ENCODE data around the gene FCHO1. TPM values are rescaled to one million over a fixed set of nuclear protein-coding genes. Genes with fewer than 3 reads are reported as not detected.

FCHO1 gene
- total RNA-seq, 1 donor from 2014 or later, result 0.71 TPM

DNA sequence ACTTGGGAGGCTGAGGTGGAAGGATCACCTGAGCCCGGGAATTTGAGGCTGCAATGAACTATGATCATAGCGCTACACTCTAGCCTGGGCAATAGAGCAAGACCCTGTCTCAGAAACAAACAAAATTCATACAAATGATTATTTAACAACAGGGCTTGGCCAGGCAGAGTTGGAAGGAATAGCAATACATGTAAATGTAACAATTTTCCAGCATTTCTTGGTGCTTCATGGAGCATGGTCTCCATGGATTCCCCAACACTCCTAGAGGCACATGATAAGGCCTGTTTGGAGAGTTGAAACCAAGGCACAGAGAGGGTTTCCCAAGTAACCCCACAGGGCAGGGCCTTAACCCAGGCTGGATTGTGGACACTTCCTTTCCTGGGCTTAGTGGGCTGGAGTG lies 59.8 kb downstream of the FCHO1 start:
- Histone ChIP-seq H3K27me3 (ENCODE audit: low read depth) (peaks cover 96% of the 10 kb centered on the region), H3K4me3 (no peak overlapping the region), H3K4me1 (no peaks in the 10 kb centered on the region), H3K27ac (replicated peaks) (no peak overlapping the region), H3K9me3 (replicated peaks) (peaks cover 9% of the 10 kb centered on the region), H3K36me3 (no peaks in the 10 kb centered on the region)
- TF ChIP-seq, protein P1, sequence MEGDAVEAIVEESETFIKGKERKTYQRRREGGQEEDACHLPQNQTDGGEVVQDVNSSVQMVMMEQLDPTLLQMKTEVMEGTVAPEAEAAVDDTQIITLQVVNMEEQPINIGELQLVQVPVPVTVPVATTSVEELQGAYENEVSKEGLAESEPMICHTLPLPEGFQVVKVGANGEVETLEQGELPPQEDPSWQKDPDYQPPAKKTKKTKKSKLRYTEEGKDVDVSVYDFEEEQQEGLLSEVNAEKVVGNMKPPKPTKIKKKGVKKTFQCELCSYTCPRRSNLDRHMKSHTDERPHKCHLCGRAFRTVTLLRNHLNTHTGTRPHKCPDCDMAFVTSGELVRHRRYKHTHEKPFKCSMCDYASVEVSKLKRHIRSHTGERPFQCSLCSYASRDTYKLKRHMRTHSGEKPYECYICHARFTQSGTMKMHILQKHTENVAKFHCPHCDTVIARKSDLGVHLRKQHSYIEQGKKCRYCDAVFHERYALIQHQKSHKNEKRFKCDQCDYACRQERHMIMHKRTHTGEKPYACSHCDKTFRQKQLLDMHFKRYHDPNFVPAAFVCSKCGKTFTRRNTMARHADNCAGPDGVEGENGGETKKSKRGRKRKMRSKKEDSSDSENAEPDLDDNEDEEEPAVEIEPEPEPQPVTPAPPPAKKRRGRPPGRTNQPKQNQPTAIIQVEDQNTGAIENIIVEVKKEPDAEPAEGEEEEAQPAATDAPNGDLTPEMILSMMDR (IDR thresholded peaks at IDR 0.05; ENCODE audit: borderline replicate concordance), result no peak
- intact Hi-C loops (cut with micrococcal nuclease), result no loop called here
- DNase-seq, result no peak

DNA sequence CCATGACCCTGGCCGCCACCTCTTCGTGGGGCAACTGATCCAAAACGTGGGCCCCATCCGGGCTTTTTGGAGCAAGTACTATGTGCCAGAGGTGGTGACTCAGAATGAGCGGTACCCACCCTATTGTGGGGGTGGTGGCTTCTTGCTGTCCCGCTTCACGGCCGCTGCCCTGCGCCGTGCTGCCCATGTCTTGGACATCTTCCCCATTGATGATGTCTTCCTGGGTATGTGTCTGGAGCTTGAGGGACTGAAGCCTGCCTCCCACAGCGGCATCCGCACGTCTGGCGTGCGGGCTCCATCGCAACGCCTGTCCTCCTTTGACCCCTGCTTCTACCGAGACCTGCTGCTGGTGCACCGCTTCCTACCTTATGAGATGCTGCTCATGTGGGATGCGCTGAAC lies 60.4 kb downstream of the FCHO1 start:
- intact Hi-C loops (cut with micrococcal nuclease), result no loop called here
- Histone ChIP-seq H3K36me3 (no peaks in the 10 kb centered on the region), H3K9me3 (replicated peaks) (peaks cover 9% of the 10 kb centered on the region), H3K4me1 (no peaks in the 10 kb centered on the region), H3K4me3 (no peak overlapping the region), H3K27me3 (ENCODE audit: low read depth) (peaks cover 96% of the 10 kb centered on the region), H3K27ac (replicated peaks) (no peak overlapping the region)
- DNase-seq, result no peak
- TF ChIP-seq, protein P1 (IDR thresholded peaks at IDR 0.05; ENCODE audit: borderline replicate concordance), result no peak

DNA sequence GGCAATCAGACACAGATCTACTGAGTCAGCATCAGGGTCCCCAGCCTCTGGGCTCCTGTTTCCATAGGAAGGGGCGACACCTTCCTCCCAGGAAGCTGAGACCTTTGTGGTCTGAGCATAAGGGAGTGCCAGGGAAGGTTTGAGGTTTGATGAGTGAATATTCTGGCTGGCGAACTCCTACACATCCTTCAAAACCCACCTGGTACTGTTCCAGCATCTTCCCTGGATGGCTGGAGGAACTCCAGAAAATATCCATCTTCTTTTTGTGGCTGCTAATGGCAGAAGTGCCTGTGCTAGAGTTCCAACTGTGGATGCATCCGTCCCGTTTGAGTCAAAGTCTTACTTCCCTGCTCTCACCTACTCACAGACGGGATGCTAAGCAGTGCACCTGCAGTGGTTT lies 60.8 kb downstream of the FCHO1 start:
- Histone ChIP-seq H3K9me3 (replicated peaks) (peaks cover 9% of the 10 kb centered on the region), H3K27ac (replicated peaks) (no peak overlapping the region), H3K4me3 (no peak overlapping the region), H3K36me3 (no peaks in the 10 kb centered on the region), H3K4me1 (no peaks in the 10 kb centered on the region), H3K27me3 (ENCODE audit: low read depth) (peaks cover 99% of the 10 kb centered on the region)
- DNase-seq, result no peak
- TF ChIP-seq, protein P1 (IDR thresholded peaks at IDR 0.05; ENCODE audit: borderline replicate concordance), result no peak
- intact Hi-C loops (cut with micrococcal nuclease), result no loop called here

DNA sequence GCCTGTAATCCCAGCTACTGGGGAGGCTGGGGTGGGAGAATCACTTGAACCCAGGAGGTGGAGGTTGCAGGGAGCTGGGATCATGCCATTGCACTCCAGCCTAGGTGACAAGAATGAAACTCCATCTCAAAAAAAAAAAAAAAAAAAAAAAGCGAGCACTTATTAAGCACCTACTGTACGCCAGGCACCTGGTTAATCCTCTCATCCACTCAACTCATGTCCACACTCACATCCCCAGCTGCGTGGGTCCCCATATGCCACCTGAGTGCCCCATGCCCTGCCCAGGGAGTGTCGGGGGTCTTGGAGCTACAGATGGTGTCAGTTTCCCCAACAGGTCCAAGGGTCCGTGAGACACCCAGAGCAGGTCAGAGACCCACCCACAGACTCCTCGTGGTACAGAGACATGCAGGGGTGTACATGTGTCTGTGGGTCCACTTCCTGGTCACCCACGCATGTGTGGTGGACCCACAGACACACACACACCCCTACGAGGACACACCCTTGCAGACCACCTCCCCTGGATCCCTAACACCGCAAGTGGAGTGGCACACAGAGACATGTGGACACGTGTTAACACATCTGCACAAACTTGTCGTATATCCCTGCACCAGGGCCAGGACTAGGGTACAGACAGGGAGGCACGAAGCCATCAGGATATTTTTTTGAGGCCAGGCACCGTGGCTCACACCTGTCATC lies 66.5 kb downstream of the FCHO1 start:
- intact Hi-C loops (cut with micrococcal nuclease), result no loop called here
- DNase-seq, result no peak
- Histone ChIP-seq H3K9me3 (replicated peaks) (no peaks in the 10 kb centered on the region), H3K4me1 (no peaks in the 10 kb centered on the region), H3K4me3 (no peak overlapping the region), H3K36me3 (no peaks in the 10 kb centered on the region), H3K27me3 (ENCODE audit: low read depth) (peaks cover 87% of the 10 kb centered on the region), H3K27ac (replicated peaks) (no peak overlapping the region)
- TF ChIP-seq, protein P1 (IDR thresholded peaks at IDR 0.05; ENCODE audit: borderline replicate concordance), result no peak

DNA sequence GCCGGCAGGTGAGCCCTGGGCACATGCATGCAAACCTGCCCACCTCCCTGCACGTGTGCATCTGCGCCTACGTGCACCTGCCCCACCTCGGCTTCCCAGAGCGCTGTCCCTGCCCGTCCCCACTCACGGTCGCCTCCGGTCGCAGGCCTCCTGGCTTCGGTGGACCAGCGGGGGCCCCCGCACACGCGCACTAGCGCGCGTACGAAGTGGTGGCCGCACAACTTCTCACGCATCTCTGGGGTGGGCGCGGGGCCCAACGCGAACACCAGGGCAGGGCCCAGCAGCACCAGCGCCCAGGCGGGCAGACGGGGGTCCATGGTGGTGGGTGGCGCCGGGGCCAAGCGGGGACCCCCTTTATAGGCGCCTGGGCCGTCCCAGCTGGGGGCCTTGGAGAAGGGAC lies 69.9 kb downstream of the FCHO1 start, which contains the start of gene INSL3:
Gene INSL3 (minus strand): TSS at position 330 of the 400 bp plus-strand sequence. CDS start 13 bp downstream, at position 317.
- peaks cover 84% of the 10 kb centered on the region for H3K27me3 ChIP-seq (ENCODE audit: low read depth)
- no peak for DNase-seq

More for the DNA sequence above, 69.9 kb downstream of the FCHO1 start, which contains the start of gene INSL3:
- Histone ChIP-seq H3K27ac (replicated peaks) (no peak within 1 kb of the TSS), H3K9me3 (replicated peaks) (no peaks in the 10 kb centered on the region), H3K4me1 (no peaks in the 10 kb centered on the region), H3K36me3 (no peaks in the 10 kb centered on the region), H3K4me3 (no peak within 1 kb of the TSS)
- intact Hi-C loops (cut with micrococcal nuclease), result no loop called here
- TF ChIP-seq, protein P1 (IDR thresholded peaks at IDR 0.05; ENCODE audit: borderline replicate concordance), result no peak
